HEK293 (cell line): ENCODE results near the gene NCR1.

Experiments
- KLF1 ChIP-seq: fragments of 450-650 bp; formaldehyde crosslinking; IDR thresholded peaks from 2 replicates; pipeline ENCODE4 v1.5.1; 2016; ENCODE audit warnings: missing biosample characterization, missing genetic modification characterization
- SP2 ChIP-seq: fragments of 450-650 bp; formaldehyde crosslinking; IDR thresholded peaks from 2 replicates; pipeline ENCODE4 v1.5.1; 2016; ENCODE audit warnings: missing biosample characterization, missing genetic modification characterization
- YY1 ChIP-seq: fragments of 450-650 bp; formaldehyde crosslinking; IDR thresholded peaks from 2 replicates; pipeline ENCODE4 v1.5.1; 2018; ENCODE audit warnings: missing biosample characterization, missing genetic modification characterization
- ZNF121 ChIP-seq: fragments of 450-650 bp; formaldehyde crosslinking; IDR thresholded peaks from 2 replicates; pipeline ENCODE4 v1.5.1; 2016; ENCODE audit warnings: missing biosample characterization, missing genetic modification characterization
- ZNF146 ChIP-seq: fragments of 450-650 bp; formaldehyde crosslinking; IDR thresholded peaks from 2 replicates; pipeline ENCODE4 v1.5.1; 2016; ENCODE audit warnings: missing biosample characterization, missing genetic modification characterization
- ZNF354C ChIP-seq: fragments of 450-650 bp; formaldehyde crosslinking; IDR thresholded peaks from 2 replicates; pipeline ENCODE4 v1.5.1; 2016; ENCODE audit warnings: missing biosample characterization, missing genetic modification characterization, low read depth, borderline replicate concordance
- ZNF423 ChIP-seq: fragments of 450-650 bp; formaldehyde crosslinking; IDR thresholded peaks from 2 replicates; pipeline ENCODE4 v1.5.1; 2016; ENCODE audit warnings: missing biosample characterization, missing genetic modification characterization
- TF ChIP-seq, protein P1 (sequence below): fragments of 450-650 bp; formaldehyde crosslinking; IDR thresholded peaks from 2 replicates; pipeline ENCODE4 v1.5.1; 2016; ENCODE audit warnings: missing biosample characterization, missing genetic modification characterization
- TF ChIP-seq, protein P2 (sequence below): fragments of 450-650 bp; IDR thresholded peaks from 2 replicates; pipeline ENCODE4 v1.5.1; 2018; ENCODE audit warnings: missing biosample characterization, mild to moderate bottlenecking, missing genetic modification characterization
- TF ChIP-seq, protein P3 (sequence below): IDR thresholded peaks from 2 replicates; pipeline ENCODE4 v1.6.1; 2011; ENCODE audit warnings: mild to moderate bottlenecking, low read depth, low read length, borderline replicate concordance
- TF ChIP-seq, protein P4 (sequence below): fragments of 450-650 bp; formaldehyde crosslinking; IDR thresholded peaks from 2 replicates; pipeline ENCODE4 v1.5.1; 2016; ENCODE audit warnings: missing biosample characterization, missing genetic modification characterization
- TF ChIP-seq, protein P5 (sequence below): fragments of 450-650 bp; formaldehyde crosslinking; IDR thresholded peaks from 2 replicates; pipeline ENCODE4 v1.5.1; 2016; ENCODE audit warnings: missing biosample characterization, missing genetic modification characterization
- TF ChIP-seq, protein P6 (sequence below): fragments of 450-650 bp; formaldehyde crosslinking; IDR thresholded peaks from 2 replicates; pipeline ENCODE4 v1.5.1; 2016; ENCODE audit warnings: missing biosample characterization, missing genetic modification characterization, low read depth
- TF ChIP-seq, protein P7 (sequence below): fragments of 450-650 bp; formaldehyde crosslinking; conservative IDR thresholded peaks from 2 replicates; pipeline ENCODE4 v1.5.1; 2016; ENCODE audit warnings: low read depth, missing biosample characterization, missing genetic modification characterization

DNA sequence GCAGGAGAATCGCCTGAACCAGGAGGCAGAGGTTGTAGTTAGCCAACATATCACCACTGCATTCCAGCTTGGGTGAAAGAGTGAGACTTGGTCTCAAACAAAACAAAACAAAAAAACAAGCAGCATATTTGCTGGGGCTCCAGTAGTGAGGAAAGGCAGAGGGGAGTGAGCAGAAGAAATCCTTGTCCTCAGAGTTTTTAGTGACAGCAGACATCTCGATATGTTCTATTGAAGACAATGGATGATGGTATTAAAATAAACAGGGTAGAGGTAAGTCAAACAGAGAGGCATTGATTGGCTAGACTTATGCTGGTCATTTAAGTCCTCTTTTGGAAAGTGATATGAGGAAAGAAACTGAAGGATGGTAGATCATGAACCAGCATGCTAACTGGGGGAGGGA is 22.4 kb downstream of the NCR1 start:
- TF ChIP-seq ZNF423 (tag by site-specific recombination) (no peak), KLF1 (no peak), ZNF121 (tag by site-specific recombination) (no peak), SP2 (tag by site-specific recombination) (no peak), YY1 (tag by site-specific recombination) (no peak), ZNF146 (no peak), ZNF354C (tag by site-specific recombination) (no peak)
- TF ChIP-seq, protein P1, sequence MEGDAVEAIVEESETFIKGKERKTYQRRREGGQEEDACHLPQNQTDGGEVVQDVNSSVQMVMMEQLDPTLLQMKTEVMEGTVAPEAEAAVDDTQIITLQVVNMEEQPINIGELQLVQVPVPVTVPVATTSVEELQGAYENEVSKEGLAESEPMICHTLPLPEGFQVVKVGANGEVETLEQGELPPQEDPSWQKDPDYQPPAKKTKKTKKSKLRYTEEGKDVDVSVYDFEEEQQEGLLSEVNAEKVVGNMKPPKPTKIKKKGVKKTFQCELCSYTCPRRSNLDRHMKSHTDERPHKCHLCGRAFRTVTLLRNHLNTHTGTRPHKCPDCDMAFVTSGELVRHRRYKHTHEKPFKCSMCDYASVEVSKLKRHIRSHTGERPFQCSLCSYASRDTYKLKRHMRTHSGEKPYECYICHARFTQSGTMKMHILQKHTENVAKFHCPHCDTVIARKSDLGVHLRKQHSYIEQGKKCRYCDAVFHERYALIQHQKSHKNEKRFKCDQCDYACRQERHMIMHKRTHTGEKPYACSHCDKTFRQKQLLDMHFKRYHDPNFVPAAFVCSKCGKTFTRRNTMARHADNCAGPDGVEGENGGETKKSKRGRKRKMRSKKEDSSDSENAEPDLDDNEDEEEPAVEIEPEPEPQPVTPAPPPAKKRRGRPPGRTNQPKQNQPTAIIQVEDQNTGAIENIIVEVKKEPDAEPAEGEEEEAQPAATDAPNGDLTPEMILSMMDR (tag by site-specific recombination) = no peak
- TF ChIP-seq, protein P2, sequence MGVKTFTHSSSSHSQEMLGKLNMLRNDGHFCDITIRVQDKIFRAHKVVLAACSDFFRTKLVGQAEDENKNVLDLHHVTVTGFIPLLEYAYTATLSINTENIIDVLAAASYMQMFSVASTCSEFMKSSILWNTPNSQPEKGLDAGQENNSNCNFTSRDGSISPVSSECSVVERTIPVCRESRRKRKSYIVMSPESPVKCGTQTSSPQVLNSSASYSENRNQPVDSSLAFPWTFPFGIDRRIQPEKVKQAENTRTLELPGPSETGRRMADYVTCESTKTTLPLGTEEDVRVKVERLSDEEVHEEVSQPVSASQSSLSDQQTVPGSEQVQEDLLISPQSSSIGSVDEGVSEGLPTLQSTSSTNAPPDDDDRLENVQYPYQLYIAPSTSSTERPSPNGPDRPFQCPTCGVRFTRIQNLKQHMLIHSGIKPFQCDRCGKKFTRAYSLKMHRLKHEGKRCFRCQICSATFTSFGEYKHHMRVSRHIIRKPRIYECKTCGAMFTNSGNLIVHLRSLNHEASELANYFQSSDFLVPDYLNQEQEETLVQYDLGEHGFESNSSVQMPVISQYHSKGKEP (tag by site-specific recombination) = no peak
- TF ChIP-seq, protein P3, sequence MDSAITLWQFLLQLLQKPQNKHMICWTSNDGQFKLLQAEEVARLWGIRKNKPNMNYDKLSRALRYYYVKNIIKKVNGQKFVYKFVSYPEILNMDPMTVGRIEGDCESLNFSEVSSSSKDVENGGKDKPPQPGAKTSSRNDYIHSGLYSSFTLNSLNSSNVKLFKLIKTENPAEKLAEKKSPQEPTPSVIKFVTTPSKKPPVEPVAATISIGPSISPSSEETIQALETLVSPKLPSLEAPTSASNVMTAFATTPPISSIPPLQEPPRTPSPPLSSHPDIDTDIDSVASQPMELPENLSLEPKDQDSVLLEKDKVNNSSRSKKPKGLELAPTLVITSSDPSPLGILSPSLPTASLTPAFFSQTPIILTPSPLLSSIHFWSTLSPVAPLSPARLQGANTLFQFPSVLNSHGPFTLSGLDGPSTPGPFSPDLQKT = no peak
- TF ChIP-seq, protein P4, sequence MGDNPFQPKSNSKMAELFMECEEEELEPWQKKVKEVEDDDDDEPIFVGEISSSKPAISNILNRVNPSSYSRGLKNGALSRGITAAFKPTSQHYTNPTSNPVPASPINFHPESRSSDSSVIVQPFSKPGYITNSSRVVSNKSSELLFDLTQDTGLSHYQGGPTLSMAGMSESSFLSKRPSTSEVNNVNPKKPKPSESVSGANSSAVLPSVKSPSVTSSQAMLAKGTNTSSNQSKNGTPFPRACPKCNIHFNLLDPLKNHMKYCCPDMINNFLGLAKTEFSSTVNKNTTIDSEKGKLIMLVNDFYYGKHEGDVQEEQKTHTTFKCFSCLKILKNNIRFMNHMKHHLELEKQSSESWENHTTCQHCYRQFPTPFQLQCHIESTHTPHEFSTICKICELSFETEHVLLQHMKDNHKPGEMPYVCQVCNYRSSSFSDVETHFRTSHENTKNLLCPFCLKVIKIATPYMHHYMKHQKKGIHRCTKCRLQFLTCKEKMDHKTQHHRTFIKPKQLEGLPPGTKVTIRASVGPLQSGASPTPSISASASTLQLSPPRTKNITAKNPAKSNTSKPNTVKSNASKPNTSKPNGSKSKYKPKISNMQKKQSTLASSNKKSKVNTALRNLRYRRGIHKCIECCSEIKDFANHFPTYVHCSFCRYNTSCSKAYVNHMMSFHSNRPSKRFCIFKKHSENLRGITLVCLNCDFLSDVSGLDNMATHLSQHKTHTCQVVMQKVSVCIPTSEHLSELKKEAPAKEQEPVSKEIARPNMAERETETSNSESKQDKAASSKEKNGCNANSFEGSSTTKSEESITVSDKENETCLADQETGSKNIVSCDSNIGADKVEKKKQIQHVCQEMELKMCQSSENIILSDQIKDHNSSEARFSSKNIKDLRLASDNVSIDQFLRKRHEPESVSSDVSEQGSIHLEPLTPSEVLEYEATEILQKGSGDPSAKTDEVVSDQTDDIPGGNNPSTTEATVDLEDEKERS (tag by site-specific recombination) = no peak
- TF ChIP-seq, protein P5, sequence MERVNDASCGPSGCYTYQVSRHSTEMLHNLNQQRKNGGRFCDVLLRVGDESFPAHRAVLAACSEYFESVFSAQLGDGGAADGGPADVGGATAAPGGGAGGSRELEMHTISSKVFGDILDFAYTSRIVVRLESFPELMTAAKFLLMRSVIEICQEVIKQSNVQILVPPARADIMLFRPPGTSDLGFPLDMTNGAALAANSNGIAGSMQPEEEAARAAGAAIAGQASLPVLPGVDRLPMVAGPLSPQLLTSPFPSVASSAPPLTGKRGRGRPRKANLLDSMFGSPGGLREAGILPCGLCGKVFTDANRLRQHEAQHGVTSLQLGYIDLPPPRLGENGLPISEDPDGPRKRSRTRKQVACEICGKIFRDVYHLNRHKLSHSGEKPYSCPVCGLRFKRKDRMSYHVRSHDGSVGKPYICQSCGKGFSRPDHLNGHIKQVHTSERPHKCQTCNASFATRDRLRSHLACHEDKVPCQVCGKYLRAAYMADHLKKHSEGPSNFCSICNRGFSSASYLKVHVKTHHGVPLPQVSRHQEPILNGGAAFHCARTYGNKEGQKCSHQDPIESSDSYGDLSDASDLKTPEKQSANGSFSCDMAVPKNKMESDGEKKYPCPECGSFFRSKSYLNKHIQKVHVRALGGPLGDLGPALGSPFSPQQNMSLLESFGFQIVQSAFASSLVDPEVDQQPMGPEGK (tag by site-specific recombination) = no peak
- TF ChIP-seq, protein P6, sequence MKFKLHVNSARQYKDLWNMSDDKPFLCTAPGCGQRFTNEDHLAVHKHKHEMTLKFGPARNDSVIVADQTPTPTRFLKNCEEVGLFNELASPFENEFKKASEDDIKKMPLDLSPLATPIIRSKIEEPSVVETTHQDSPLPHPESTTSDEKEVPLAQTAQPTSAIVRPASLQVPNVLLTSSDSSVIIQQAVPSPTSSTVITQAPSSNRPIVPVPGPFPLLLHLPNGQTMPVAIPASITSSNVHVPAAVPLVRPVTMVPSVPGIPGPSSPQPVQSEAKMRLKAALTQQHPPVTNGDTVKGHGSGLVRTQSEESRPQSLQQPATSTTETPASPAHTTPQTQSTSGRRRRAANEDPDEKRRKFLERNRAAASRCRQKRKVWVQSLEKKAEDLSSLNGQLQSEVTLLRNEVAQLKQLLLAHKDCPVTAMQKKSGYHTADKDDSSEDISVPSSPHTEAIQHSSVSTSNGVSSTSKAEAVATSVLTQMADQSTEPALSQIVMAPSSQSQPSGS (tag by site-specific recombination) = no peak
- TF ChIP-seq, protein P7, sequence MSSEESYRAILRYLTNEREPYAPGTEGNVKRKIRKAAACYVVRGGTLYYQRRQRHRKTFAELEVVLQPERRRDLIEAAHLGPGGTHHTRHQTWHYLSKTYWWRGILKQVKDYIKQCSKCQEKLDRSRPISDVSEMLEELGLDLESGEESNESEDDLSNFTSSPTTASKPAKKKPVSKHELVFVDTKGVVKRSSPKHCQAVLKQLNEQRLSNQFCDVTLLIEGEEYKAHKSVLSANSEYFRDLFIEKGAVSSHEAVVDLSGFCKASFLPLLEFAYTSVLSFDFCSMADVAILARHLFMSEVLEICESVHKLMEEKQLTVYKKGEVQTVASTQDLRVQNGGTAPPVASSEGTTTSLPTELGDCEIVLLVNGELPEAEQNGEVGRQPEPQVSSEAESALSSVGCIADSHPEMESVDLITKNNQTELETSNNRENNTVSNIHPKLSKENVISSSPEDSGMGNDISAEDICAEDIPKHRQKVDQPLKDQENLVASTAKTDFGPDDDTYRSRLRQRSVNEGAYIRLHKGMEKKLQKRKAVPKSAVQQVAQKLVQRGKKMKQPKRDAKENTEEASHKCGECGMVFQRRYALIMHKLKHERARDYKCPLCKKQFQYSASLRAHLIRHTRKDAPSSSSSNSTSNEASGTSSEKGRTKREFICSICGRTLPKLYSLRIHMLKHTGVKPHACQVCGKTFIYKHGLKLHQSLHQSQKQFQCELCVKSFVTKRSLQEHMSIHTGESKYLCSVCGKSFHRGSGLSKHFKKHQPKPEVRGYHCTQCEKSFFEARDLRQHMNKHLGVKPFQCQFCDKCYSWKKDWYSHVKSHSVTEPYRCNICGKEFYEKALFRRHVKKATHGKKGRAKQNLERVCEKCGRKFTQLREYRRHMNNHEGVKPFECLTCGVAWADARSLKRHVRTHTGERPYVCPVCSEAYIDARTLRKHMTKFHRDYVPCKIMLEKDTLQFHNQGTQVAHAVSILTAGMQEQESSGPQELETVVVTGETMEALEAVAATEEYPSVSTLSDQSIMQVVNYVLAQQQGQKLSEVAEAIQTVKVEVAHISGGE (tag by site-specific recombination) = no peak
